Gastrocnemius medialis (tissue), 4 donors: ENCODE data around the gene MPP3. TPM values are rescaled to one million over a fixed set of nuclear protein-coding genes. Genes with fewer than 3 reads are reported as not detected.

Source experiments
- ATAC-seq, 2 donors: fragments of 150-250 bp; one replicate each; pipeline ENCODE4 v1.9.1; 2016
- DNase-seq, 2 donors: peaks; one replicate each; pipeline ENCODE4 v3.0.0-alpha.2; 2019
- H3K27ac ChIP-seq, 4 donors: fragments of 200-600 bp; sonication (generic); 1 replicate in 1 of 4; 2 replicates in 3 of 4; pipeline ENCODE4 v1.5.1; 2016 to 2018; ENCODE audit warnings: mild to moderate bottlenecking in 2 of 4, moderate library complexity in 1 of 4
- H3K27me3 ChIP-seq, 3 donors: fragments of 200-600 bp; sonication (generic) in 2 of 3; 1 replicate in 1 of 3; 2 replicates in 2 of 3; pipeline versions ENCODE4 v1.5.1 to v1.6.0; 2016 to 2019; ENCODE audit warnings: mild to moderate bottlenecking in 1 of 3, moderate library complexity in 1 of 3
- H3K36me3 ChIP-seq, 2 donors: fragments of 200-600 bp; sonication (generic) in 1 of 2; one replicate each; pipeline ENCODE4 v1.5.1; 2017 to 2018
- H3K4me1 ChIP-seq, 2 donors: fragments of 200-600 bp; sonication (generic) in 1 of 2; one replicate each; pipeline ENCODE4 v1.5.1; 2016 to 2017; ENCODE audit warnings: mild to moderate bottlenecking in 2 of 2
- H3K4me3 ChIP-seq, 4 donors: fragments of 200-600 bp; sonication (generic) in 3 of 4; 1 replicate in 1 of 4; 2 replicates in 3 of 4; pipeline ENCODE4 v1.5.1; 2016 to 2019; ENCODE audit warnings: mild to moderate bottlenecking in 2 of 4
- H3K9me3 ChIP-seq, 3 donors: fragments of 200-600 bp; sonication (generic) in 2 of 3; 1 replicate in 1 of 3; 2 replicates in 2 of 3; pipeline ENCODE4 v1.5.1; 2016 to 2019
- POLR2A ChIP-seq, 2 donors: fragments of 450-650 bp; IDR thresholded peaks; one replicate each; pipeline ENCODE4 v1.6.1; 2017; ENCODE audit warnings: antibody characterized with exemption in 2 of 2, mild to moderate bottlenecking in 2 of 2, moderate library complexity in 2 of 2
- in situ Hi-C, 4 donors: fragments of 200-750 bp; cut with MboI; loops; one replicate each; pipeline versions ENCODE4 v1.15.0 to v1.8.0; 2017; ENCODE audit warnings: low sequenced_read_pairs in 4 of 4
- intact Hi-C: fragments of 100-400 bp; cut with DNase I; formaldehyde crosslinking; loops from one replicate; pipeline ENCODE4 v1.15.1; 2023; ENCODE audit warnings: low total_unique reads
- total RNA-seq, 4 donors: library from RNA; depleted of rRNA; stranded (reverse); fragments of >200 nt; gene quantifications; one replicate each; pipeline versions ENCODE4 v1.1.0 to v1.2.3, GENCODE V29; 2016
- TF ChIP-seq, protein P1 (sequence below), 5 experiments: fragments of 450-650 bp in 3 of 5; fragments of 200-600 bp in 2 of 5; sonication (generic) in 2 of 5; IDR thresholded peaks in 4 of 5; conservative IDR thresholded peaks in 1 of 5; 1 replicate in 4 of 5; 2 replicates in 1 of 5; pipeline ENCODE4 v1.5.1; 2016 to 2019; ENCODE audit warnings: antibody characterized with exemption in 5 of 5, mild to moderate bottlenecking in 3 of 5, moderate library complexity in 3 of 5

Gene MPP3
- total RNA-seq, 4 donors from 2014 or later: 0.12 to 2.4 (median 1.1) TPM

DNA sequence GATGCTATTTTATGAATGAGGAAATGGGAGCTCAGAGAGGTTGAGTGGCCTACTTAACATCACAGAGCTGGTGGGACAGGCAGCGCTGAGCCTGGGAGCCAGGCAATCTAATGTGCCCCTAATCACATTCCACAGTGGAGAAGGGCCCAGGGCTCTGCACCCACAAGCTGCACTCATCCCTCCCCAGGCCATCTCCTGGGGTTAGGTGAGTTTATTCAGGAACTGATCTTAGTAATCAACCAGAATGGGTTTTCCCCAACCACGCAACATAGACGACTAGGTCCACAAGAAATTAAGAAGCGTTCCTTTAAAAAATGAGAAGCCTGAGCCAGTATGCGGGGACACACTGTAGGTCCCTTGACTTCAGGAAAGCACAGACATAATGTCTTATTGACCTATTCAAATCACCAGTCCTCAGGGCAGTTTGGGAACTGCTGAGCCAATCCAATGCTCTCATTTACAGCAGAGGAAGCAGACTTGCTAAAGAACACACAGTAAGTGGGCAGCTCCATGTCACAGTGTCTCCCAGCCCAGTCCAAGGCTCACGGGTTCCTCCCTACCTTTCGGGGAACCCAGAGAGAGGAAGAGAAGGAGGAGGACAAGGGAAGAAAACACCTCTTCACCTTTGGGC, 2.3 kb downstream of the MPP3 start:
- Histone ChIP-seq H3K4me3 (no peak overlapping the region), H3K4me1 (peaks cover 4 to 5% of the 10 kb centered on the region in 2 donors)

DNA sequence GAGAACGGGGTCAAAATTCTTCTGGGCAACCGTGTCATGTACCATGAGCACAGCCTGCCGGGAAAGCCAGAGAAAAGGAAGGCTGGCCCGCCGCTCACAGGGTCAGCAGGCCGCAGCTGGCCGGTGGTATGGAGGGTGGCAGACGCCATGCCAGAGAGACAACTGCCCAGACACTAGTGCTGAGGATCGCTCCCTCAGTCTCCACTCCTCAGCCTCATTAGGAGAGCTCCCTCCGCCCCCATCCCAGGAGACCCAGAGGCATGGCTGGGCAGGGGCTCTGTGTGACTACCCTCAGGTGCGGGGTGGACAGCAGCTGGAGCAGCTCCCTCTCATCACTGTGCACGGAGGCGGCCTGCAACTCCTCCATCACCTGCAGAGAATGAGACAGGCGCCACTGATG, 3.2 kb downstream of the MPP3 start:
- no peaks in the 10 kb centered on the region for H3K9me3 ChIP-seq
- H3K4me3 ChIP-seq: no peak overlapping the region
- in situ Hi-C loops: no loop called here
- DNase-seq: no peak
- H3K4me1 ChIP-seq: peaks cover 4 to 5% of the 10 kb centered on the region in 2 donors
- TF ChIP-seq POLR2A (IDR thresholded peaks at IDR 0.05): no peak
- TF ChIP-seq, protein P1, sequence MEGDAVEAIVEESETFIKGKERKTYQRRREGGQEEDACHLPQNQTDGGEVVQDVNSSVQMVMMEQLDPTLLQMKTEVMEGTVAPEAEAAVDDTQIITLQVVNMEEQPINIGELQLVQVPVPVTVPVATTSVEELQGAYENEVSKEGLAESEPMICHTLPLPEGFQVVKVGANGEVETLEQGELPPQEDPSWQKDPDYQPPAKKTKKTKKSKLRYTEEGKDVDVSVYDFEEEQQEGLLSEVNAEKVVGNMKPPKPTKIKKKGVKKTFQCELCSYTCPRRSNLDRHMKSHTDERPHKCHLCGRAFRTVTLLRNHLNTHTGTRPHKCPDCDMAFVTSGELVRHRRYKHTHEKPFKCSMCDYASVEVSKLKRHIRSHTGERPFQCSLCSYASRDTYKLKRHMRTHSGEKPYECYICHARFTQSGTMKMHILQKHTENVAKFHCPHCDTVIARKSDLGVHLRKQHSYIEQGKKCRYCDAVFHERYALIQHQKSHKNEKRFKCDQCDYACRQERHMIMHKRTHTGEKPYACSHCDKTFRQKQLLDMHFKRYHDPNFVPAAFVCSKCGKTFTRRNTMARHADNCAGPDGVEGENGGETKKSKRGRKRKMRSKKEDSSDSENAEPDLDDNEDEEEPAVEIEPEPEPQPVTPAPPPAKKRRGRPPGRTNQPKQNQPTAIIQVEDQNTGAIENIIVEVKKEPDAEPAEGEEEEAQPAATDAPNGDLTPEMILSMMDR (IDR thresholded peaks at IDR 0.05 in 4 of 5, conservative IDR thresholded peaks at IDR 0.05 in 1 of 5): no peak
- H3K36me3 ChIP-seq: no peaks in the 10 kb centered on the region
- intact Hi-C loops: no loop called here
- no peak overlapping the region for H3K27ac ChIP-seq
- H3K27me3 ChIP-seq: no peaks in the 10 kb centered on the region
- no peak for ATAC-seq

More for the DNA sequence above, 2.3 kb downstream of the MPP3 start:
- Histone ChIP-seq H3K36me3 (no peaks in the 10 kb centered on the region), H3K27me3 (no peaks in the 10 kb centered on the region), H3K9me3 (no peaks in the 10 kb centered on the region), H3K27ac (no peak overlapping the region)
- no peak for DNase-seq
- no peak for ATAC-seq
- intact Hi-C loops (no loop called here), in situ Hi-C loops (no loop called here)
- TF ChIP-seq, protein P1 (IDR thresholded peaks at IDR 0.05 in 4 of 5, conservative IDR thresholded peaks at IDR 0.05 in 1 of 5): no peak

DNA sequence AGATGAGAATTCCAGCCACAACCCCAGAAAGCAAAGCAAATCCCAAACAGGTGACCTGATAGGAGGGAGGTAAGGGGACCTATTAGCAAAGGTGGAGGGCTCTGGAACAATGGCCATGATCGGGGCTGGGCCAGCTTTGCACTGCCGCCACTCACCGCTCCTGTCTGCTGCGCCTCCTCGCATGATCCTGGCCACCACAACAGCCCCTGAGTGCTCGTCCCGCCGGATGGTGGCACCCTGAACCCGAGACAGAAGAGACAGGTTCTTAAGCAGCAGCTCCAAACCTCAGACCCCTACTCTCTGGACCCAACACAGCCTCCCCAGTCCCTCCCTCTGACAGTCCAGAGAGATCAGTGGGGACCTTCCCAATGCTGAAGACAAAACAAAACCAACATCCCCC, 5.3 kb downstream of the MPP3 start:
- Histone ChIP-seq H3K36me3 (no peaks in the 10 kb centered on the region), H3K27me3 (no peaks in the 10 kb centered on the region), H3K27ac (no peak overlapping the region), H3K4me3 (no peak overlapping the region), H3K9me3 (no peaks in the 10 kb centered on the region), H3K4me1 (no peaks in the 10 kb centered on the region)
- in situ Hi-C loops: no loop called here
- intact Hi-C loops: no loop called here
- ATAC-seq: no peak
- DNase-seq: no peak
- TF ChIP-seq POLR2A (IDR thresholded peaks at IDR 0.05): no peak
- TF ChIP-seq, protein P1 (IDR thresholded peaks at IDR 0.05 in 4 of 5, conservative IDR thresholded peaks at IDR 0.05 in 1 of 5): no peak

DNA sequence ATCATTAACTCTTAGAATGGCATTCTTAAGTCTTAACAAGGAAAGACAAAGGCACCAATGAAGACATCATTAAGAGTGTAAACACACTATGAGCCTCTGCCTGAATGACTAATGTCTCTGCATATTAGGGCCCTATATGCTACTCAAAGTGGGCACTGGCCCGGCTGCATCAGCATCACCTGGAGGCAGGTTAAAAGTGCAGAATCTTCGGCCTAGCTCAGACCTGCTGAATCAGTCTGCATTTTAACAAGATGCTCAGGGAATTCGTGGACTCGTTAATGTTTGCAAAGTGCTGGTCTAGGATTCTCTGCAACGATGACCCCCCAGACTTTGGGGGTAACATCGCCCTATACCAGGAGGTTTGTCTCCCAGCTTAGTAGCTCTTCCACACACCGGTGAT, 6.7 kb downstream of the MPP3 start:
- H3K27ac ChIP-seq: no peak overlapping the region
- ATAC-seq (no peak), DNase-seq (no peak)
- H3K27me3 ChIP-seq: no peaks in the 10 kb centered on the region
- no peaks in the 10 kb centered on the region for H3K36me3 ChIP-seq
- intact Hi-C loops: no loop called here
- H3K4me3 ChIP-seq: no peak overlapping the region
- no peaks in the 10 kb centered on the region for H3K9me3 ChIP-seq
- in situ Hi-C loops: no loop called here
- H3K4me1 ChIP-seq: no peaks in the 10 kb centered on the region
- TF ChIP-seq POLR2A (IDR thresholded peaks at IDR 0.05): no peak
- TF ChIP-seq, protein P1 (IDR thresholded peaks at IDR 0.05 in 4 of 5, conservative IDR thresholded peaks at IDR 0.05 in 1 of 5): no peak

DNA sequence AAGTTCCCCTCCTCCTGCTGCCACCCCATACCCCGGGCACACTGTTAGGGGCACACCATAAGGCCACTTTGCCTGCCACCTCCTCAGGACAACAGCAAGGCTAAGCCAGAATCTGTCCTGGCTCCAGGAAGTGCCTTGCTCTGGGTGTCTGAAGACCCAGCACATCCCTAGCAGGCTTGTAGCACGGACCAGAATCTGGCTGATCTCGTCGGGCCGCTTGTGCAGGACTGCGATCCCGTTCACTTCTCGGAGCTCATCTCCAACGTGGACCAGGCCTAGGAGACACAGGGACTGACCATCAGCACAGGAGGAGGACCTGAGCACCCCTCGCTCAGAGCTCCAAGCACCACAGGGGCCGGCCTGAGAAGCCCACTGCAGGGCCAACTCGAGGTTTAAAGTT, 7.4 kb downstream of the MPP3 start:
- Histone ChIP-seq H3K9me3 (no peaks in the 10 kb centered on the region), H3K27me3 (no peaks in the 10 kb centered on the region), H3K27ac (no peak overlapping the region), H3K4me3 (no peak overlapping the region), H3K4me1 (no peaks in the 10 kb centered on the region), H3K36me3 (no peaks in the 10 kb centered on the region)
- DNase-seq (no peak), ATAC-seq (no peak)
- TF ChIP-seq, protein P1 (IDR thresholded peaks at IDR 0.05 in 4 of 5, conservative IDR thresholded peaks at IDR 0.05 in 1 of 5): no peak
- no peak for TF ChIP-seq POLR2A (IDR thresholded peaks at IDR 0.05)
- intact Hi-C loops: no loop called here
- in situ Hi-C loops: no loop called here
